ENCODE measurements around the gene MAG. TPM values are rescaled to one million over a fixed set of nuclear protein-coding genes. Genes with fewer than 3 reads are reported as not detected.
A peak's percentile ranks its signal among the peaks of the same experiment; 100 is the strongest.

MAG gene
- total and polyA plus RNA-seq, 2 of the 13 experiments (the other 11 are each of a cell fraction or from before 2014, with no cell fraction given): 0.20 to 1.3 TPM

DNA sequence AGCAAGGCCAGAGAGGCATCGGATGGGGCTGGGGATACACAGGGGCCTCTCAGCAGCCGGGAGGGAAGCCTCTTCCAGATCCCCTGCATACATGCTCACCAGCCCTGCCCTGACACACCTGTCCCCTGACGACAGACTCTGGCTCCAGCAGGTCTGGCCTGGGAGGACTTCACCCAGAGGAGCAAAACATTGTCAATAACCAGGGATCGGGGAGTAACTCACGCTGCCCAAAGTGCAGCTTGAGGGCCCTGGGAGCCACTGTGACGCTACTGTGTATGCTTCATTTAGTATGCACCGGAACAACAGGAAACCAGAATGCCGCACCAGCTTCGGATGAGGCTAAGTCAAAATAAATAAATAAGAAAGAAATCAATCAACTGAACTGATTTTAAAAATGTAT is 24.6 kb downstream of the MAG start (continued):
- TF ChIP-seq, protein P1, sequence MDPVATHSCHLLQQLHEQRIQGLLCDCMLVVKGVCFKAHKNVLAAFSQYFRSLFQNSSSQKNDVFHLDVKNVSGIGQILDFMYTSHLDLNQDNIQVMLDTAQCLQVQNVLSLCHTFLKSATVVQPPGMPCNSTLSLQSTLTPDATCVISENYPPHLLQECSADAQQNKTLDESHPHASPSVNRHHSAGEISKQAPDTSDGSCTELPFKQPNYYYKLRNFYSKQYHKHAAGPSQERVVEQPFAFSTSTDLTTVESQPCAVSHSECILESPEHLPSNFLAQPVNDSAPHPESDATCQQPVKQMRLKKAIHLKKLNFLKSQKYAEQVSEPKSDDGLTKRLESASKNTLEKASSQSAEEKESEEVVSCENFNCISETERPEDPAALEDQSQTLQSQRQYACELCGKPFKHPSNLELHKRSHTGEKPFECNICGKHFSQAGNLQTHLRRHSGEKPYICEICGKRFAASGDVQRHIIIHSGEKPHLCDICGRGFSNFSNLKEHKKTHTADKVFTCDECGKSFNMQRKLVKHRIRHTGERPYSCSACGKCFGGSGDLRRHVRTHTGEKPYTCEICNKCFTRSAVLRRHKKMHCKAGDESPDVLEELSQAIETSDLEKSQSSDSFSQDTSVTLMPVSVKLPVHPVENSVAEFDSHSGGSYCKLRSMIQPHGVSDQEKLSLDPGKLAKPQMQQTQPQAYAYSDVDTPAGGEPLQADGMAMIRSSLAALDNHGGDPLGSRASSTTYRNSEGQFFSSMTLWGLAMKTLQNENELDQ (CRISPR knock-in tag; IDR thresholded peaks at IDR 0.05; ENCODE audit: borderline replicate concordance): no peak
- TF ChIP-seq TBX3 (IDR thresholded peaks at IDR 0.05; ENCODE audit: borderline replicate concordance): no peak
- peak; percentile 41; the same call in 1 of the 2 replicates for TF ChIP-seq ETV5 (CRISPR knock-in tag; IDR thresholded peaks at IDR 0.05; ENCODE audit: borderline replicate concordance)
- TF ChIP-seq CREB1 (IDR thresholded peaks at IDR 0.05): no peak
- peak; percentile 51; the same call in 1 of the 2 replicates for TF ChIP-seq CREB1 (CRISPR knock-in tag; IDR thresholded peaks at IDR 0.05)
- no peak for TF ChIP-seq XBP1 (CRISPR knock-in tag; IDR thresholded peaks at IDR 0.05)
- no peak for TF ChIP-seq ZNF567 (CRISPR knock-in tag; IDR thresholded peaks at IDR 0.05; ENCODE audit: borderline replicate concordance)
- no peak for TF ChIP-seq PHB2 (IDR thresholded peaks at IDR 0.05; ENCODE audit: partially characterized antibody)
- no peak for TF ChIP-seq ZFP90 (CRISPR knock-in tag; IDR thresholded peaks at IDR 0.05; ENCODE audit: borderline replicate concordance)
- peak; percentile 82 for TF ChIP-seq HNF4G (IDR thresholded peaks at IDR 0.05; ENCODE audit: borderline replicate concordance, low read depth, low read length)
- TF ChIP-seq HNF4G (CRISPR knock-in tag; IDR thresholded peaks at IDR 0.05; ENCODE audit: borderline replicate concordance, low read depth): no peak
- 0 out of 2 replicates have a peak, but pooled peaks have one; percentile 32 for TF ChIP-seq MEIS2 (CRISPR knock-in tag; IDR thresholded peaks at IDR 0.05)
- no peak for TF ChIP-seq PAWR (CRISPR knock-in tag; IDR thresholded peaks at IDR 0.05; ENCODE audit: borderline replicate concordance)
- peak; percentile 44; the same call in 1 of the 2 replicates for TF ChIP-seq ZNF772 (CRISPR knock-in tag; IDR thresholded peaks at IDR 0.05)
- TF ChIP-seq ZNF615 (CRISPR knock-in tag; IDR thresholded peaks at IDR 0.05; ENCODE audit: borderline replicate concordance): no peak
- TF ChIP-seq RAD21 (CRISPR knock-in tag; IDR thresholded peaks at IDR 0.05): no peak; the same call in 1 of the 2 replicates
- TF ChIP-seq RFXAP (CRISPR knock-in tag; IDR thresholded peaks at IDR 0.05; ENCODE audit: borderline replicate concordance): no peak
- 0 out of 2 replicates have a peak, but pooled peaks have one; percentile 41 for TF ChIP-seq PHF21A (CRISPR knock-in tag; IDR thresholded peaks at IDR 0.05)
- TF ChIP-seq RXRB (CRISPR knock-in tag; IDR thresholded peaks at IDR 0.05; ENCODE audit: borderline replicate concordance): no peak
- TF ChIP-seq, protein P2, sequence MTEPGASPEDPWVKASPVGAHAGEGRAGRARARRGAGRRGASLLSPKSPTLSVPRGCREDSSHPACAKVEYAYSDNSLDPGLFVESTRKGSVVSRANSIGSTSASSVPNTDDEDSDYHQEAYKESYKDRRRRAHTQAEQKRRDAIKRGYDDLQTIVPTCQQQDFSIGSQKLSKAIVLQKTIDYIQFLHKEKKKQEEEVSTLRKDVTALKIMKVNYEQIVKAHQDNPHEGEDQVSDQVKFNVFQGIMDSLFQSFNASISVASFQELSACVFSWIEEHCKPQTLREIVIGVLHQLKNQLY (CRISPR knock-in tag; IDR thresholded peaks at IDR 0.05): 0 out of 2 replicates have a peak, but pooled peaks have one; percentile 18
- TF ChIP-seq AKAP8 (CRISPR knock-in tag; IDR thresholded peaks at IDR 0.05): no peak
- TF ChIP-seq, protein P3, sequence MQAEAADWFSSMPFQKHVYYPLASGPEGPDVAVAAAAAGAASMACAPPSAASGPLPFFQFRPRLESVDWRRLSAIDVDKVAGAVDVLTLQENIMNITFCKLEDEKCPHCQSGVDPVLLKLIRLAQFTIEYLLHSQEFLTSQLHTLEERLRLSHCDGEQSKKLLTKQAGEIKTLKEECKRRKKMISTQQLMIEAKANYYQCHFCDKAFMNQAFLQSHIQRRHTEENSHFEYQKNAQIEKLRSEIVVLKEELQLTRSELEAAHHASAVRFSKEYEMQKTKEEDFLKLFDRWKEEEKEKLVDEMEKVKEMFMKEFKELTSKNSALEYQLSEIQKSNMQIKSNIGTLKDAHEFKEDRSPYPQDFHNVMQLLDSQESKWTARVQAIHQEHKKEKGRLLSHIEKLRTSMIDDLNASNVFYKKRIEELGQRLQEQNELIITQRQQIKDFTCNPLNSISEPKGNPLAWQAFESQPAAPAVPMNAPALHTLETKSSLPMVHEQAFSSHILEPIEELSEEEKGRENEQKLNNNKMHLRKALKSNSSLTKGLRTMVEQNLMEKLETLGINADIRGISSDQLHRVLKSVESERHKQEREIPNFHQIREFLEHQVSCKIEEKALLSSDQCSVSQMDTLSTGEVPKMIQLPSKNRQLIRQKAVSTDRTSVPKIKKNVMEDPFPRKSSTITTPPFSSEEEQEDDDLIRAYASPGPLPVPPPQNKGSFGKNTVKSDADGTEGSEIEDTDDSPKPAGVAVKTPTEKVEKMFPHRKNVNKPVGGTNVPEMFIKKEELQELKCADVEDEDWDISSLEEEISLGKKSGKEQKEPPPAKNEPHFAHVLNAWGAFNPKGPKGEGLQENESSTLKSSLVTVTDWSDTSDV (CRISPR knock-in tag; IDR thresholded peaks at IDR 0.05): no peak
- TF ChIP-seq HOXA3 (CRISPR knock-in tag; IDR thresholded peaks at IDR 0.05): peak; percentile 49; the same call in 1 of the 2 replicates
- TF ChIP-seq, protein P4, sequence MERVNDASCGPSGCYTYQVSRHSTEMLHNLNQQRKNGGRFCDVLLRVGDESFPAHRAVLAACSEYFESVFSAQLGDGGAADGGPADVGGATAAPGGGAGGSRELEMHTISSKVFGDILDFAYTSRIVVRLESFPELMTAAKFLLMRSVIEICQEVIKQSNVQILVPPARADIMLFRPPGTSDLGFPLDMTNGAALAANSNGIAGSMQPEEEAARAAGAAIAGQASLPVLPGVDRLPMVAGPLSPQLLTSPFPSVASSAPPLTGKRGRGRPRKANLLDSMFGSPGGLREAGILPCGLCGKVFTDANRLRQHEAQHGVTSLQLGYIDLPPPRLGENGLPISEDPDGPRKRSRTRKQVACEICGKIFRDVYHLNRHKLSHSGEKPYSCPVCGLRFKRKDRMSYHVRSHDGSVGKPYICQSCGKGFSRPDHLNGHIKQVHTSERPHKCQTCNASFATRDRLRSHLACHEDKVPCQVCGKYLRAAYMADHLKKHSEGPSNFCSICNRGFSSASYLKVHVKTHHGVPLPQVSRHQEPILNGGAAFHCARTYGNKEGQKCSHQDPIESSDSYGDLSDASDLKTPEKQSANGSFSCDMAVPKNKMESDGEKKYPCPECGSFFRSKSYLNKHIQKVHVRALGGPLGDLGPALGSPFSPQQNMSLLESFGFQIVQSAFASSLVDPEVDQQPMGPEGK (CRISPR knock-in tag; IDR thresholded peaks at IDR 0.05): peak; percentile 33; the same call in 1 of the 2 replicates
- 0 out of 2 replicates have a peak, but pooled peaks have one; percentile 16 for TF ChIP-seq KDM4B (CRISPR knock-in tag; IDR thresholded peaks at IDR 0.05)
